Measurements from ENCODE around the gene RNF182. TPM values are rescaled to one million over a fixed set of nuclear protein-coding genes. Genes with fewer than 3 reads are reported as not detected.

Gene RNF182
- total RNA-seq, 4 donors from 2014 or later, result 0.32 to 1.3 (median 0.42) TPM; not detected in 1

- 63 to 75% methylated on average over 2 of the region's 2 CpGs for WGBS, 2 donors
- TF ChIP-seq CTCF (IDR thresholded peaks at IDR 0.05) (no peak), POLR2A (IDR thresholded peaks at IDR 0.05) (no peak)
- intact Hi-C loops (cut with DNase I; ENCODE audit: low total_unique reads), result loop anchor here (10.0 kb wide), 1 partner anchor 237 kb away; no protein-coding TSS in a partner anchor
- no peak for DNase-seq (ENCODE audit: low spot score in 2 of 2)
- H3K4me3 ChIP-seq (ENCODE audit: low read depth, poor library complexity, severe bottlenecking), result no peak overlapping the region
These were observed 17.0 kb upstream of the RNF182 start for GRCh38 chr6:13907614-13908215.

- no peak for DNase-seq (ENCODE audit: low spot score in 2 of 2)
- intact Hi-C loops (cut with DNase I; ENCODE audit: low total_unique reads), result loop anchor here (10.0 kb wide), 1 partner anchor 236 kb away; no protein-coding TSS in a partner anchor
- H3K4me3 ChIP-seq (ENCODE audit: low read depth, poor library complexity, severe bottlenecking), result no peak overlapping the region
- TF ChIP-seq POLR2A (IDR thresholded peaks at IDR 0.05) (no peak), CTCF (IDR thresholded peaks at IDR 0.05) (no peak)
- WGBS, 2 donors, result 4 to 9% methylated on average over 3 of the region's 3 CpGs
These were observed 15.8 kb upstream of the RNF182 start for GRCh38 chr6:13908955-13909381.

- H3K4me3 ChIP-seq (ENCODE audit: low read depth, poor library complexity, severe bottlenecking), result no peak overlapping the region
- WGBS, 2 donors, result 90 to 93% methylated on average over 2 of the region's 2 CpGs
- TF ChIP-seq POLR2A (IDR thresholded peaks at IDR 0.05) (no peak), CTCF (IDR thresholded peaks at IDR 0.05) (no peak)
- intact Hi-C loops (cut with DNase I; ENCODE audit: low total_unique reads), result loop anchor here (10.0 kb wide), 1 partner anchor 144 kb away; no protein-coding TSS in a partner anchor
- no peak for DNase-seq (ENCODE audit: low spot score in 2 of 2)
These were observed 14.3 kb upstream of the RNF182 start for GRCh38 chr6:13910443-13910842.

- WGBS, 2 donors, result 81 to 82% methylated on average over 2 of the region's 2 CpGs
These were observed 13.4 kb upstream of the RNF182 start for GRCh38 chr6:13911337-13911736.

GRCh38 chr6:13913226-13914001 lies 11.3 kb upstream of the RNF182 start:
- intact Hi-C loops (cut with DNase I; ENCODE audit: low total_unique reads), result loop anchor here (10.0 kb wide), 1 partner anchor 141 kb away; no protein-coding TSS in a partner anchor
- no peak for DNase-seq (ENCODE audit: low spot score in 2 of 2)
- WGBS, 2 donors, result 70 to 73% methylated on average over 8 of the region's 8 CpGs
- TF ChIP-seq POLR2A (IDR thresholded peaks at IDR 0.05) (no peak), CTCF (IDR thresholded peaks at IDR 0.05) (no peak)
- H3K4me3 ChIP-seq (ENCODE audit: low read depth, poor library complexity, severe bottlenecking), result no peak overlapping the region

More at GRCh38 chr6:13911337-13911736, 13.4 kb upstream of the RNF182 start:
- intact Hi-C loops (cut with DNase I; ENCODE audit: low total_unique reads), result loop anchor here (10.0 kb wide), 1 partner anchor 143 kb away; no protein-coding TSS in a partner anchor
- TF ChIP-seq POLR2A (IDR thresholded peaks at IDR 0.05) (no peak), CTCF (IDR thresholded peaks at IDR 0.05) (no peak)
- no peak overlapping the region for H3K4me3 ChIP-seq (ENCODE audit: low read depth, poor library complexity, severe bottlenecking)
- DNase-seq (ENCODE audit: low spot score in 2 of 2), result no peak

All from lower leg skin (tissue), 4 donors.